ENCODE data around the gene LMO4. TPM values are rescaled to one million over a fixed set of nuclear protein-coding genes. Genes with fewer than 3 reads are reported as not detected.

LMO4 gene
- total and polyA plus RNA-seq, 2 donors (not counting 1 experiment from before 2014, with no cell fraction given): 35.7 to 46.0 TPM

- no peaks in the 10 kb centered on the region for H3K27me3 ChIP-seq (replicated peaks in 1 of 4; ENCODE audit: control extremely low read depth in 1 of 4, control insufficient read depth in 3 of 4, insufficient read depth in 4 of 4, low read length in 3 of 4)
- H3K4me1 Mint-ChIP-seq: peaks cover 36% of the 10 kb centered on the region
- ChIA-PET POLR2A (no interaction called here), CTCF (interaction anchor here (0.7 to 10.2 kb wide), 22 partner anchors 9 to 1358 kb away, joined by 3 to 150 read pairs (median 4); partner anchors contain the start of gene PKN2)
- no peaks in the 10 kb centered on the region for H3K9me3 Mint-ChIP-seq (ENCODE audit: insufficient read depth)
- TF ChIP-seq EZH2 (IDR thresholded peaks at IDR 0.05; ENCODE audit: borderline replicate concordance, insufficient read depth, low read depth, low read length, poor library complexity, severe bottlenecking): no peak
- TF ChIP-seq CTCF (IDR thresholded peaks at IDR 0.05): peak; percentile 95
- intact Hi-C loops (cut with micrococcal nuclease): loop anchor here (1.0 to 10.0 kb wide), 4 partner anchors 33 to 859 kb away; no protein-coding TSS in a partner anchor
- no peaks in the 10 kb centered on the region for H3K36me3 ChIP-seq (replicated peaks in 1 of 2; ENCODE audit: control extremely low read depth in 1 of 2, control insufficient read depth in 1 of 2, extremely low read depth in 1 of 2, insufficient read depth in 2 of 2, low read length in 1 of 2)
- H3K27ac Mint-ChIP-seq: peak overlapping the region; percentile 77
- no peaks in the 10 kb centered on the region for H3K79me2 ChIP-seq (ENCODE audit: control insufficient read depth, insufficient read depth, low read length)
- no peak overlapping the region for H3K4me3 ChIP-seq (ENCODE audit: control extremely low read depth in 1 of 5, extremely low read depth in 1 of 5, insufficient read depth in 1 of 5, low read depth in 2 of 5, low read length in 4 of 5)
- no peaks in the 10 kb centered on the region for H3K27me3 Mint-ChIP-seq
- no peak overlapping the region for H3K4me3 Mint-ChIP-seq
- 56% methylated on average over 2 of the region's 10 CpGs for WGBS (ENCODE audit: insufficient coverage)
- no peak overlapping the region for H2AFZ ChIP-seq (ENCODE audit: insufficient read depth, low read depth, low read length, poor library complexity, severe bottlenecking)
- peaks cover 16 to 18% of the 10 kb centered on the region in 2 donors for H3K4me1 ChIP-seq (ENCODE audit: control insufficient read depth in 2 of 2, insufficient read depth in 2 of 2, low read length in 2 of 2)
- H3K9ac ChIP-seq (ENCODE audit: low read length): no peak overlapping the region
- DNase-seq (peak; percentile 81), ATAC-seq (ENCODE audit: low read depth) (no peak)
- no peaks in the 10 kb centered on the region for H3K9me3 ChIP-seq (ENCODE audit: control extremely low read depth in 1 of 3, control insufficient read depth in 2 of 3, insufficient read depth in 1 of 3, low read length in 2 of 3)
- H3K27ac ChIP-seq (ENCODE audit: low read length in 2 of 2): no peak overlapping the region
- H4K20me1 ChIP-seq (ENCODE audit: control insufficient read depth, insufficient read depth, low read length, poor library complexity, severe bottlenecking): no peaks in the 10 kb centered on the region
- H3K4me2 ChIP-seq (replicated peaks; ENCODE audit: low read depth, low read length, poor library complexity, severe bottlenecking): no peak overlapping the region
Observed at GRCh38 chr1:87325982-87326738, 2.5 kb upstream of the LMO4 start.
